NCI-H1092 (cell line): ENCODE data around the gene HS6ST2.

Experiments
- DNase-seq: peaks from one replicate; lab custom pipeline; 2025; lab: John Stamatoyannopoulos, UW

Gene HS6ST2

DNA sequence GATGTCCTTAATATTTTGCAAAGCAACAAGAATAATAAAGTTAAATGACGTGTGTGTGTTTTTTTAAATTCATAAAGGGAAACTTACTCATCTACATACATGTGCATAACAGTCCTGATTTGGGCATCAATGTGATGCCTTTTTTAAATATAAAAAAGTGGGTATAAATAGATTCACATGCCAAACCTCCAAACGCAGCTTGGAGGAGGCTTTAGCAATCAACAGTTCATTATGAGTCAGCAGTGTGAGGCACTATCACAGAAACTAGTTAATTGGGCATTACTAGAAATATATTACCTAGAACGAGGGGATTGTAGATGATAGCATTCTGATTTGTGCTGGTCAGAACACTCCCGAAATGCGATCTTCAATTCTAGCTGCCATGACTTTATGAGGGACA is 115.1 kb downstream of the HS6ST2 start:
- DNase-seq: no peak

DNA sequence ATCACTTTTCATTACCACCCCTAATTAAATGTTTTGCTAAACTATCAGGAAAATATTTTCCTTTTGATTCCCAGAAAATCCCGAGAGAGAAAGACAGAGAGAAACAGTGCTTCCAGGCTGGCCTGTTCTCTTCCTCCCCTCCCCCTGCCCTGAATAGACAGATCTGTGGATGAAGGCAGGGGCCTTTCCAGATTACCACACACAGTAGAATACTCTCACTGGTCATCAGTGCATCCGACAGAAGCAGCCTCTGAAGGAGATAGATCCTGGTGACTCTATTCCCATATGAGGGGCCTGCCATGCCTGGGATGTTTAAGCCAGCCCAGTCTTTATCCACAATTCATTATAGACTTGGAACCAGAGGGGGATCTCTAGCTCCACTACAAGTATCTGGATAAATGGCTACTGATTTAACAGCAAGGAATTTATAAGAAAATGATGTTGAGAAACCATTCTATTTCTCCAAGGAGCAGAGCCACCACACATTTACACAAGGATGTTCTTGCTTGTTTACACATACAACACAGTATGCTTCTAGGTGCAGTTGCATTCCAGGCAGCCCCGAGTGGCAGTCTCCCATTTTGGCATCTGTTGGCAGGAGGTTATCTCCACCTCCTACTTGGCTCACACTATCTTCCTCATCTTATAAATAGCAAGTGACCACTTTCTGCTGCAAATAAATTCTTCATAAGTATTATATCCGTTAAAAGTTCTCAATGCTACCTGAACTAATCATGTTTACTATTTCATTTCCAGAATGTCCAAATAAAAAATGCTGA is 115.8 kb downstream of the HS6ST2 start:
- DNase-seq: no peak

DNA sequence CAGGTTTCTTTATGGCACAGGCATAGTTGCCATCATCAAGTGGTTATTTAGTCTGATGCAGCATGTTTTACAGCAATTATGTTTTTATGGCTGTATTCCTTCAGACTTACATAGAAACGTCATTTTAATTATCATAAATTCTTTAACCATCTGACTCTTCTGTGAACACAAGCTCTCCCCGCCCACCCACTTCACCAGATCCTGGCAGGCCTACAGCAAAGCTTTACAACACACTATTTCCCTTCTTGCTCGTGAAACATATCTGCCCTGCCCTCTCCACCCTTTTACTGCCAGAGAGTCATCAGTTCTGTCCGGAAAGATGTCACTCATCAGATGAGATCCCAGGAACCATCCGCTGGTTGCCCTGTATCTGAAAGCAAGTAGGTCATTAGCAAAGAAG is 120.5 kb downstream of the HS6ST2 start:
- no peak for DNase-seq

DNA sequence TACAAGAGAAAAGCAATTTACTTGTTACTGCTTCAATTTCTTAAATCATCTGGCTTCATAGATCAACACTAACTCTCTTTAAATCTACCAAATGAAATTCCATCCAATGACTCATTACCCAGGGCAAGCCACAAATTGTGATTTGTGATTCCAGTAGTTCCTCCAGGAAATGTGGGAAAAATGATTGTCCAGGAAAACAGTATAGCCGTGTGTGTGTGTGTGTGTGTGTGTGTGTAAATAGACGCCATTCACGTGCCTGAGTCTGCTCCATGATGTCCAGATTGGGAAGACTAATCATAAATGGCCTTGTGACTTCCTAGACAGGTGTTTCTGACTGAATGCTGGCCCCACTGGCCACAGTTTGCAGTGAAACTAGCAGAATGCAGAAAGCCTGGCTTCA is 121.3 kb downstream of the HS6ST2 start:
- DNase-seq: no peak

DNA sequence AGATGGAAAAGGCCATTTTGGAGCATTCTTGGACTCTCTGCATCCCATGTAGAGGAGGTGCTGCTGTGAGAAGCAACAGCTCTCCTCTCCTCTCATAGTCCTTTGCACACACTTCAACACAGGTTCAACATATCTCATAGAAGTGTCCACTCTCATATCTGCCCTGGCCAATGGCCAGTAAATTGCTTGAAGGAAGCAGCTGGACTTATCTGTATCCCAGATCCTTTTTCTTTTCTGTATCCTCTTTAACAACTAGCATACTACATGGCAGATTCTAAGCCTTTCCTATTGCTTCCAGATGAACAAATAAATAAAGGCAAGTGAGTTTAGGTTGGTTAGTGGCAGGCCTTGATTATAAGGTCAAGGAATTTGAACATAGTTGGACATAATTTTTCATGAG is 122.0 kb downstream of the HS6ST2 start:
- no peak for DNase-seq

DNA sequence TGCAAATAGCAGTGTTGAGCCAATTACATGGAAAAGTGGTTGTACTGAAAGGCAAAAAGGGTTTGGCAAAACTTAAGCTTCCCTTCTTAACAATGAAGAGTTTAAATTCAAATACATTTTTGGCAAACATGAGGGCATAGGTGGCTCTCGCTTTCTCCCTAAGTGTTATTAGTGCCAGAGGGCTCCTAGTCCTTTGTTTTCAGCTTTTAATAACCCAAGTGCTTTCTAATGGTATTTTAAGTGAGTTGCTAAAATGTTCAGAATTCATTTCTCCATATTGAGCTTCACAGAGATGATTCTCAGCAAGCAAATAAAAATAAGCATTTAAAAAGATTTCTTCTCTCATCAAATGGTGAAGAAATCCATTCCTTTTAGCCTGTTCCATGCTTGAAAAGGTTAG is 123.7 kb downstream of the HS6ST2 start:
- DNase-seq: no peak

DNA sequence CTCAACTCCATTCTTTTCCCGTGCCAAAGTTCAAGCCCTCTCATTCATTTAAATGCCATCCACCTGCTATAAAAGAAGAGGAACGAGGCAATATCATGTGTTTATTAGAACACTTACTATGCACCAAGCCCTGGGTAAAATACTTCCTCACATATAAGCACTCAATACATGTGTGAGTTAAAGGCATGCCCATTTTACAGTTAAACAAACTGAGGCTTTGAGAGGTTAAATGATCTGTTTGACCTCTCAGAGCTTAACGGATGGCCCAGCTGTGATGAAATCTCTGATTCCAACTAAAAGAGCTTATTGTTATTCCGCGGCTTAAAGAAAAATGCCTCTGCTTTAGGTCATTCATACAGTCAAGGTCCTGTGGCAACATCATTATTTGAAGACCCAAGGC is 124.3 kb downstream of the HS6ST2 start:
- no peak for DNase-seq

DNA sequence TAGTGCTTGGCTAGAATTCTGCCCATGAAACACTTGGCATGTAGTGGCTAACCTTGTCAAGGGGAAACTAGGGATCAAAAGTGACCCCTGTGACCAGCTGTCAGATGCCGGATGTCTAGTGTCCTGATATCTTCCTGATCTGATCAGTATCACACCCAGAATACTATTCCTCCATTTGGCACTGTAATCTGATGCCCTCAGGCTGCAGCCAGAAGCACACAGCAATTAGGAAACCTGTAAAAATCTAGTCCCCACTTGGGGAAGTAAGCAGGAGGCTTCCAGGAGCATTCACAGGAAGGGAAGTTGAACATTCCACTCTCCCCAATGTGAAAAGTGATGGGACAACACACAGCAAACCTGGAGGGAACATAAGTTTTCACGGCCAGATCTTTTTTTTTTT is 125.1 kb downstream of the HS6ST2 start:
- DNase-seq: no peak

DNA sequence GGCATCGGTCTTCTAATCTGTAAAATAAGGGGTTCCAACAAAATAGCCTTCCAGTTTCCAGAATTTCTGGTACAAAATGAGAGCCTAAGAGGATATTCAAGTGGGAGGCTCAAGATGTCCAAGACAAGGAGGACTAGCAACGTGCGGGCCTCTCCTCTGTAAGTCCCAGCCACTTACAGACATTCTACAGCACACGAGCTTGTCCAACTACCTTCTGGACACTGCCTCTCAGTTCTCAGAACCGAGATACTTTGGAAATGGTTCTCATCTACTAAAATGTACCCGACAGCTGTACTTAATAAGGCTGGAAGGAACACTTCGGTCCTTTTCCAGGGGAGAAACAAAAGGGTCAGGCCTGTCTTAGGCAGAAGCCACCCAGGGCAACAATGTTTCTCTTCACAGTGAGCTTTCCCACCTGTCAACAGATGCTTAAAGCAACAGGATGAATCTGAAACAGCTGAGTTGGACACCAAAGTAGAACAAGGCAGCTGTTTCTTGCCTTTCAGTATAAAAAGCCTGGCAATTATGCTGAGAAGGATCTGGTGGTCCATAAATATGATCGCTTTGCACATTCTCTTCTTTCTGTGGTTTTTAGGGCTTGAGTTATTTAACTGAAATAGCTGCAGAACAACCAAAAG is 127.0 kb downstream of the HS6ST2 start:
- no peak for DNase-seq

DNA sequence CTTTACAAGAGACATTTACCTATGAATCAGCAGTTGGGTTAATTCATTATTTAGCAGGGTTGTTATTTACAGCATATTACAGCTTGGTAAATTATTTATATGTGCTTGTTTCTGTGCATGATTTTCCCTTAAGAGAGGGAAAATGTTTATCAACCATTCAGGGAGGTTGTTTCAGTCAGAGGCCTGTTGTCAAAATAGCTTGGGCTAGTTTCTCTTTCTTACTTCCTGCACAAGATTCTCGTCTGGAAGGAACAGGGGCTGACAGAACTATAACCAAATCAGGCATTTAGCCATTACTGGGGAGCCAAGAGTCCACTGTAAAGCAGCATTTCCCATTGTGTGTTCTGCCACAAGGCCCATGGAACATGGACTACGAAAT is 135.8 kb downstream of the HS6ST2 start:
- DNase-seq: no peak

DNA sequence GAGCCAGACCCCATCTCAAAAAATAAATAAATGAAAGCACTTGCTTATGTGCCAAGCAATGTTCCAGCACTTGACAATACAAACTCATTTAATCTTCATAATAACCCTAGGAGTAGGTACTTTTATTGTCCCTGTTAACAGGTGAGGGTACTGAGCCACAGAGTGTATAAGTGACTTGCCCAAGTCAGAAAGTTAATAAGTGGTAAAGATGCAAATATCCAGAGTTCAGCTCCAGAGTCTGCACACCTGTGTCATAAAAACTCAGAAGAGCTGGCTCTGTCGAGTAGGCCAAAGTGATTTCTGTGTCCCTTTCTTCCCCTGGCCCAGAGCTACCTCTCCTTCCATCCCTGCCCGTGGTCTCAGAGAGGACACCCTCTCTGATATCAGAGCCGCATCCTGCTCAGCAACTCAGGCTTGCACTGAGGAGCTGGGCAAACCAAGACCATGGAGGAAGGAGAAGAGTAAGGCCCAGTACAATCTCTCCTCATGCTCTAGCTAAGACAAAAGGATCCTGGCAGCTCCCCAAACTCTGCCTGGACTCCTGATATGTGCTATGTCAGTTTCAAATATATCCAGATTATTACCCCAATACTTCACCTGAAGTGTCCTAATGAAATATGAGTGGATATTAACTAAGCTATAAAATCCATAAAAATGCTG is 136.3 kb downstream of the HS6ST2 start:
- no peak for DNase-seq

DNA sequence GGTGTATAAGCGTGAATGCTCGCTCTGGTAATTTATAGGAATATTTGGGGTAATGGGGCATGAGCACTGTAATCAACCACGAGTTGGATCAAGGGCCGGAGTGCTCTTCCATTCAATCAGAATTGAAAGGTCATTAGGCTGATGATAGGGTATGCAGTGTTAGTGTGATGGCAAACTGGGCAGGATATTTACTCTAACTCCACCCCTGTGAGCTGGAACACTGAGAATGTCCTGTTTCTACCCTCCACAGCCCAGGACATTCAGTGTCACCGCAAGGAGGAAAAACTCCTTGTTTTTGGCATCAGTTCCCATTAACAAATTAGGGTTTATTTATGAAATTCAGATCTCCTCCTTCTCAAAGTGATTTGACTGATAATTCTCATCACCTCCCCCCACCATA is 137.8 kb downstream of the HS6ST2 start:
- DNase-seq: no peak

DNA sequence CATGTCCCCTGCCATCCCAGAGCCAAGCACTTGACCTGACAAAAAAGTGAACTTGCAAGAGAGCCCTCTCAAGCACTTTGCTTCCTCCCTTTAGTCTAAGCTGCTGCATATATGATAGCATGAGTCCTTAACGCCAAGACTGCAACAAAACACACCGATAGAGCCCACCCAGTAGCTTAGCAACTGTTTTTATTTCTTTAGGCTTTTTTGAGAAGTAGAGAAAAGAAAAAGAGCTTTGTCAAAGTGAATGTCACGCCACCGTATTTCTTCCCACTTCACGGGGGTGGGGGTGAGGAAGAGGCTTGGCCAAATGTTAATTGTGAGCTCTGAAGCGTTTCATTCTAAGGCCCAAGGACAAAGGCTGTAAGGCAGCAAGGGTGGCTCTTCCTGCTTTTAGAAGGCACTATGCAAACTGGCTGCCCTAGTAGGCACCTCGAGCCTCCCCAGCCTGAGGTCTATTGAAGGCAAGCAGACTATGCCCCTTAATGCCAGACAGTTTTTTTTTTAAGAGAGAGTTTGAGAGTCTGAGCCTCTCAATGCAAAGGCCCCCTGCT is 138.6 kb downstream of the HS6ST2 start:
- no peak for DNase-seq

DNA sequence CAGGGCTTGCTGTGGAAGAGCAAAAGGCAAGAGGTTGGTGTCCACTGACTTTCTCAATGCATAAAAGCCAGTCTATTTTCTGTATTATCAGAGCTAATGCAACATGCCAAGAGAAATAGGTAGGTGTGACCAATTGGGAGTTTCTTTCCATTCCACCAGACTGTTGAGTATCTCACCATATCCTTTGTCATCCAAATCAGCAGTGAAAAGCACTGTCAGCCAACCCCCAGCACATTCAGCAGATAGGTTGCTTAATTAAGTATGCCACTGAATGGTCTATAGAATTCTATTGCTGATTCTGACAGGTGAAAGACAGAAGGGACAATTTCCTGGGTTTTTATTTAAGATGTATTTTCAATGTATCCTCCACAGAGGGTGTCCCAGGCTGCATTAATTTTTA is 139.8 kb downstream of the HS6ST2 start:
- DNase-seq: no peak

DNA sequence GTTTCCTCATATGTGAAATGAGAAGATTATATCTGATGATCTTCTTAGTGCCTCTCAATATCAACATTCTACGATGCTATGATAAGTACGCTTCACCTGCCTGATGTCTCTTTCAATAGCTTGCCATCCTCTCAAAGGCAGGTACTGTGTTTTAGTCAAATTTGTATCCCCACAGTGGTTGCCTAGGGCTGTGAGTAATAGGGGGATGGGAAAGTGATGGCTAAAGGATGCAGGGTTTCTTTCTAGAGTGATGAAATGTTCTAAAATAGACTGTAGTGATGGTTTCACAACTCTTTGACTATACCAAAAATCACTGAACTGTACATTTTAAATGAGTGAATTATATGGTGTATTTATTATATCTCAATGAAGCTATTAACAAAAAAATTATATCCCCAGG is 142.8 kb downstream of the HS6ST2 start:
- DNase-seq: no peak

DNA sequence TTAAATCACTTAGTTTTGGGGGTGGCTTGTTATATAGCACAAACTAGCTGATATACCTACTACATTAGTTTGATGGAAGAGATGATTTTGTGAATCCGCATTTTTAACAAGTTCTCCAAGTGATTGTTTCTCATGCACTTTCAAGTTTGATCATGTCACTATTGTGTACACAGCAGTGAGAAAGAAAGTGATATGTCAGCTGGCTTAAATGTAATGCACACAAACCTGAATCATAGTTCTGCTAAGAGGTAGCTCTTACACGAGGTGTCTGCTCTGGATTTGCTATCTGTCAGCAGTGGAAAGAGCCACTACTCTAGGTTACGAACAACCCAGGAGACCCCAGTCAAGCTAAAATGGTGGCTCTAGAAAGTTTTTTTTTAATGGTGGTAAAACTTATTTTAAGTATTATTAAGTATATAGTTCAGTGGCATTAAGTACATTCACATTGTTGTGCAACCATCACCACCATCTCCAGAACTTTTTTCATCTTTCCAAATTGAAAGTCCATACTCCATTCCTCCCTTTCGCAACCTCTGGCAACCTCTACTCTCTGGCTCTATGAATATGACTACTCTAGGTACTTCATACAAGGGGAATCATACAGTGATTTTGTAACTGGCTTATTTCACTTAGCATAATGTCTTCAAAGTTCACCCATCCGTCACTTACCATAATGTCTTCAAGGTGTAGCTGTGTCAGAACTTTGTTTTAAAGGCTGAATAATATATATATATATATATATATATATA is 147.3 kb downstream of the HS6ST2 start:
- DNase-seq: no peak

DNA sequence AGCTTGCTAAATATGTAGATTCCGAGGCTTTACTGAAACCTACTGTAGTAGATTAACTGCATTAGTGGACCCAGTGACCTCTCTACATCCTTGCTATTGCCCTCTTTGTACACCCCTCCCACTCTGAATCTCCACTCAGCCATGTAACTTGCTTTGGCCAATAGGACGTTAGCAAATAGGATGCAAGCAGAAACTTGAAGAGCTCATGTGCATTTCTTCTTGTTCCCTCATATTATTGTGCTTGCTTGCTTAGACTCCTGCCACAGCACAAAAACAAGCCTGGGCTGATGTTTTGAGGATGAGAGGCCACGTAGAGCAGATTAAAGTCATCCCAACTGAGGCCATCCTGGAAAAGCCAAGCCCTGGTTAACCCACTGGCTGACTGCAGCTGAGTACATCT is 147.9 kb downstream of the HS6ST2 start:
- no peak for DNase-seq

DNA sequence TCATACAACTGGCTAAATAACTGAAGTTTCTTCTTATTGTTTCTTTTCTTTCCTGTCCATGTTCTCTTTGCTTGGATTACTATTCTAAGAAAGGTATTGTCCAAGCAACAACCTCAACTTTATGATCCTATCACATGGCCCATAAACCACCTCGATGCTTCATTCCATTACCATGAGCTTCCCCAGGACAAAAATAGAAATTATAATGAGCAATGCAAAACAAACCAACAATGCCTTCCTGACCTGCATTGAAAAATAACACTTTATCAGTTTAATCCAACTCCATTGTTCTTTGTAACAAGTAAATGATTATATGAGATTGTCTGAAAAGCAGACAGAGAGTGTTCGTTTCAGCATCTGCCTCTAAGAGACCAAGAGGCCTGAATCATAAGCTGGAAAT is 148.8 kb downstream of the HS6ST2 start:
- no peak for DNase-seq

DNA sequence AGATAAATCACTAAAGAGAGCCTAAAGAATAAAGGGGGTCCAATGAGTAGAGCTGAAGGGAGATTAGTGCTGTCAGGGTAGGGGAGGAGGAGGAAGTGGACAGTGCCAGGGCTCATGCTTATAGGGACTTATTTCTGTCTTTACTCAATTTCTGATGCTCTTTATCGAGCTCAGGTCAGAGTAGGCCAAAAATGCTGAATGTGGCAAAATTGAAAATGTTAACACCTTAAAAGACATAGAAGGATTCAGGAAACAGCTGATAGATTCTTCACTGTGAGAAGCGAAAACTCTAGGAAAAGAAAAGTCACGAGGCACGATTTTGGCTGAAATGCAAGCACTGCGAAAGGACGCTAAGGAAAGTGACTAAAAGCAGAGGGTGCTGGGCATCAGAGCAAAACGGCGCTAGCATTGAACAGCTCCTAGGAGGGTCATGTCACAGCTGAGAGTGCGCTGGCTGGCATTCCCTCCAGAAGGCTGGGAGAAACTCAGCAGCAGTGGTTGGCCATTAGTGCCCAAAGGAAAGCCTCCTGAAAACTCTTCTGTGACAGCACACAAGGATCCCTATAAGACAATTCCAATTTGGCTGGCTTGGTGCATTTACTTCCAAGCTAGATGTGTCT is 150.9 kb downstream of the HS6ST2 start:
- DNase-seq: no peak

DNA sequence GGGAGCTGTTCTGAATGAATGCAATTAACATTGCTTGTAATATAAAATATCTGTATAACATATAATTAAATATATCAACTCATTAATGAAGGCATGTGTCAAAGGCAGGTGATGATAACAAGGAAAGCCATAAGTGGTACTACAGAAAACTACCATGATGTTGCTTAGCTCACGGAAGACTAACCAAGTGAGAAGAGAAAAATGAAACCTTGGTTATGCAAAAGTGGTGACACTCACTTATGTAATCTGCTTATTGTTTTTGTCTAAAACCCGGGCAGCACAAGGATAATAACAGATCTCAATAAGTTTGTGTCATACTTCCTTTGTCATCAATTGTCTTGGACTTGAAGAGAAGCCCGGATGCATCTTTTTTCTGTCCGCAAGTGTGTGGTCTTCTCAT is 156.4 kb downstream of the HS6ST2 start:
- DNase-seq: no peak

DNA sequence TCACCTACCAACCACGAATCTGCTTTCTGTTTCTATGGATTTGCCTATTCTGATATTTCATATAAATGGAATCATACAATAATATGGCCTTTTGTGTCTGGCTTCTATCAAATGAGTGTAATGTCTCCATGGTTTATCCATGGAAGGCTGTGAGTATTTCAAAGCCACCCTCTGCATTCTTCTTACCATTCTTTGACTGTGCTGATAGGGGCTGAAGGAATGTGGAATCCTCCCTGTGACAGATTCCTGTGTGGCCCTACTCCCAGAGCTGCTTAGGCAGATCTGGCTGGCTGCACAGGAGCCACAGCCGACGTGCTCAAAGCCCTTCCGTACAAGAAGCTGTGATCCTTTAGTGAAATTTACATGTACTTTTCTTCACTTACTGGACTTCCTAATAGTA is 163.2 kb downstream of the HS6ST2 start:
- no peak for DNase-seq

DNA sequence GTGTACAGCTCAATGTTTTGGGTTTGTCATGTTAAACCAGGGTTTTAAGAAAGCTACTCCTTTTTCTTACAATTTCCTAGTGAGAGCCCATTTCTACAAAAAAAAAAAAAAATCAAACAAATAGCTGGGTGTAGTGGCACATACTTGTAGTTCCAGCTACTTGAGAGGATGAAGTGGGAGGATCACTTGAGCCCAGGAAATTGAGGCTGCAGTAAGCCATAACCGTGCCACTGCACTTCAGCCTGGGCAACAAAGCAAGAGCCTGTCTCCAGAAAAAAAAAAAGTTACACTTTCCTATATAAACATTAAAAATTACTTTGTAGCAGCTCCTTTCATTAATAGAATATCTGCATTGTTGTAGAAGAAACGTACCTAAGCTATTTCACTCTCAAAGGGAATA is 166.7 kb downstream of the HS6ST2 start:
- DNase-seq: no peak
